PFSK-1 (cell line): ENCODE results near the gene SLC44A2. TPM values are rescaled to one million over a fixed set of nuclear protein-coding genes. Genes with fewer than 3 reads are reported as not detected.

Experiments
- FOXP2 ChIP-seq: optimal IDR thresholded peaks from 2 replicates; pipeline ENCODE3; 2011; ENCODE audit warnings: borderline replicate concordance, control low read depth, inconsistent platforms; ENCODE audit not compliant: insufficient read depth; ENCODE audit errors: extremely low read length, extremely low read depth
- POLR2AphosphoS5 ChIP-seq: IDR thresholded peaks from 2 replicates; pipeline ENCODE4 v1.6.1; 2012; ENCODE audit warnings: low read depth, mild to moderate bottlenecking, control low read depth, low read length, moderate library complexity
- REST ChIP-seq, 2 experiments: IDR thresholded peaks; 2 replicates each; pipeline versions ENCODE4 v1.6.1 to v1.8.0; 2011 to 2012; ENCODE audit warnings: low read depth in 2 of 2, low read length in 2 of 2, control low read depth in 1 of 2, inconsistent platforms in 1 of 2, mild to moderate bottlenecking in 1 of 2, moderate library complexity in 1 of 2; ENCODE audit not compliant: insufficient read depth in 1 of 2
- SIN3A ChIP-seq: IDR thresholded peaks from 2 replicates; pipeline ENCODE4 v1.6.1; 2012; ENCODE audit warnings: mild to moderate bottlenecking, low read length, moderate library complexity, borderline replicate concordance; ENCODE audit not compliant: insufficient read depth
- TAF1 ChIP-seq: IDR thresholded peaks from 2 replicates; pipeline ENCODE4 v1.6.1; 2012; ENCODE audit warnings: low read length, control low read depth, borderline replicate concordance; ENCODE audit not compliant: insufficient read depth
- polyA plus RNA-seq: library from polyadenylated mRNA; unstranded; fragments of >200 nt; gene quantifications from one replicate; pipeline ENCODE4 v1.2.1, GENCODE V29; 2012; ENCODE audit warnings: low read depth, missing spikeins; ENCODE audit not compliant: insufficient read length

The SLC44A2 gene
- 16.4 TPM for polyA plus RNA-seq

GRCh38 chr19:10625003-10625761 is at the start of gene SLC44A2:
Gene SLC44A2 (plus strand): TSS chr19:10625553. CDS start chr19:10625634, 81 bp downstream.
- TF ChIP-seq TAF1 (no peak), POLR2AphosphoS5 (no peak), SIN3A (no peak), FOXP2 (no peak), REST (IDR thresholded peaks at IDR 0.05; ENCODE audit: insufficient read depth in 1 of 2, low read depth in 2 of 2, low read length in 2 of 2) (no peak)

GRCh38 chr19:10577951-10578350 is 47.4 kb upstream of the SLC44A2 start:
- TF ChIP-seq REST (IDR thresholded peaks at IDR 0.05; ENCODE audit: insufficient read depth in 1 of 2, low read depth in 2 of 2, low read length in 2 of 2): no peak
- no peak for TF ChIP-seq POLR2AphosphoS5
- TF ChIP-seq SIN3A: no peak
- no peak for TF ChIP-seq TAF1
- no peak for TF ChIP-seq FOXP2

- TF ChIP-seq TAF1 (no peak), SIN3A (no peak), FOXP2 (no peak)
These were observed 44.2 kb upstream of the SLC44A2 start for GRCh38 chr19:10580979-10581631.

- TF ChIP-seq SIN3A (no peak), REST (IDR thresholded peaks at IDR 0.05; ENCODE audit: insufficient read depth in 1 of 2, low read depth in 2 of 2, low read length in 2 of 2) (no peak), POLR2AphosphoS5 (no peak), FOXP2 (no peak), TAF1 (no peak)
These were observed 43.3 kb upstream of the SLC44A2 start for GRCh38 chr19:10582091-10582490.

GRCh38 chr19:10583036-10583776 is 42.1 kb upstream of the SLC44A2 start:
- TF ChIP-seq SIN3A: no peak
- TF ChIP-seq TAF1: no peak
- no peak for TF ChIP-seq REST (IDR thresholded peaks at IDR 0.05; ENCODE audit: insufficient read depth in 1 of 2, low read depth in 2 of 2, low read length in 2 of 2)
- TF ChIP-seq FOXP2: no peak
- TF ChIP-seq POLR2AphosphoS5: no peak
